ENCODE measurements around the gene FUT8. TPM values are rescaled to one million over a fixed set of nuclear protein-coding genes. Genes with fewer than 3 reads are reported as not detected.

FUT8 gene
- polyA plus RNA-seq, 1 donor = 10.7 TPM

DNA sequence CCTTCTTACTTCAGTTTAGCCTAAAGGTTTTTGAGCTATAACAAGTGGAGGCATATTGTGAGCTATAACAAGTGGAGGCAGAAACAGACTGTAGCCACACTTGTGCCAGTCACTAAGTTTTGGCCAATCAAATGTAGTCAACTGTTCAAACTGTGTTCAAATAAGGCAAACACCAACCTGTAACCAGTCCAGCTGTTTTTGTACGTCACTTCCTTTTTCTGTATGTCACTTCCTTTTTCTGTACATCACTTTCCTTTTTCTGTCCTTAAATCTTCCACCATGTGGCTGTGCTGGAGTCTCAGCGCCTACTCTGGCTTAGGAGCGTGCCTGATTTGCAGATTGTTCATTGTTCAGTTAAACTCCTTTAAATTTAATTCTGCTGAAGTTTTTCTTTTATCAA lies 79.7 kb downstream of the FUT8 start:
- no peak for DNase-seq (ENCODE audit: low read depth)

DNA sequence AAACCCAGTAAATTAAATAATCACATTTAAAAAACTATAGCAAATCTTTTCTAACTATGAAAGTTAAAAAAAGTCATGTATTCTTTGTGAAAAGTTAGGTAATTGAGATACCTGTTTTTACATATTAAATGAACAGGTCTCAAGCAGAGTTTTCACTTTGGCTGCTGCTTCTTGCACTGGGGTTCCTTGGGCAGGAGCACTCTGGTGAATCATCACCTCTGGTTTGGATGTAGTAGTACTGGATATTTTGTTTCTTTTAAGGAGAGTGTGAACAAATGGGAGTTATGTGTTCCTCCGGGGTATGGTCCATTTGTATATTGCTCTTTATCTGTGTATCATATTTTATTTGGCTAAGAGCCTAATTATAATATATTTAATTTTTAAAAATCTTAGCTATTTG lies 82.7 kb downstream of the FUT8 start:
- DNase-seq (ENCODE audit: low read depth) = no peak

DNA sequence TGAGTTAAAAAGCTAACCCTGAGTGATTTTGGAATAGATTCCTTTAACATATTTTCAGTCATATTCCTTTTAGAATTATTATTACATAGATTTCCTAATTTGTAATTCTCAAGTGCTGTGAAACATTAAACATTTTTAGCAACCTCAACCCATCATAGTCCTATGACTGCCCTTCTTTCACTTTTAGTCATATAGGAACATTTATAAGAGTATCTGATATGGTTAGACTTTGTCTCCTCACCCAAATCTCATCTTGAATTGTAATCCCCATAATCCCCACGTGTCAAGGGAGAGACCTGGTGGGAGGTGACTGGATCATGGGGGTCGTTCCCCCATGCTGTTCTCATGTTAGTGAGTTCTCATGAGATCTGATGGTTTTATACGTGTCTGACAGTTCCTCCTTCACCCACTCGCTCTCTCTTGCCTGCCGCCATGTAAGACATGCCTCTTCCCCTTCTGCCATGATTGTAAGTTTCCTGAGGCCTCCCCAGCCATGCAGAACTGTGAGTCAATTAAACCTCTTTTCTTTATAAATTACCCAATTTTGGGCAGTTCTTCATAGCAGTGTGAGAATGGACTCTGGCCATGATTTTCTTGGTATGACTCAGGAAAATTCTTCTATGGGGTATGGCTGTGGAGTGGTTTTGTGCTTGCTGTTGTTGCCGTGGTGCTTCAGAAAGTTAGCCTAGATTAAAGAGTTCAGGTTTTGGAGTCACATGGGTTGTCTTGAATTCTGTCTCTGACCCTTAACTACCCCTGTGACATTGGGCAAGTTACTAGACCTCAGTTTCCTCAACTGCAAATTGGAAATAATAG lies 83.9 kb downstream of the FUT8 start:
- DNase-seq (ENCODE audit: low read depth) = no peak

DNA sequence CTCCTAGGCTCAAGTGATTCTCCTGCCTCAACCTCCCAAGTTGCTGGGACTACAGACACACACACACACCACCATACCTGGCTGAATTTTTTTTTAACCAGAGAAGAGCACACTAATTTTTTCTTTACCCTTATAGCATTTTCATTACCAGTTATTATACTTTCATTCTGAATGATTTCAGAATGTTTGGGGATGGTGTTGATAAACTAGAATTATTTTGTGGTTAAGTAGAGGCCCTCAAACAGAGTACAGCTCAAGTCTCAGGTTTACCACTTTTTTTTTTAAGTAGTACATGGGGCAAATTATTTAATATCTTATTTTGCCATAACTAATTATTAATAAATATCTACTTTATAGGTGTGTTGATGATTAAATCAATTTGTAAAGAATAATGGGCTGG lies 86.6 kb downstream of the FUT8 start:
- DNase-seq (ENCODE audit: low read depth) = no peak

DNA sequence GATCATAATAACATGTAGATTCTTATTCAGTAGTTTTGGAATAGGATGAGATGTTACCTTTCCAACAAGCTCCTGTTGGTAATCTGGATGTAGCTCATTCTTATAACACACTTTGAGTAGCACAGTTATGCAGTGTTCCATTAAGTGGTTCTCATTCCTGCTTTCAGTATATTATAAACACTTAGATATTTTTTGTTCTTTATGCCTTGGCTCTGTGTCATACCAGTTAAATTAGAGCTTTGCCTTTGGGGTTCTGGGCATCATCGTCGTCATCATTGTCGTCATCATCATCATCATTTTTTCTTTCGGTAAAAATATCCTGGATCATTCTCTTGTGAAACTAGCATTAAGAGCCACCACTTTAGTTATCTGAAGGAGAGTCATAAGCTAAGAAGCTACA lies 87.5 kb downstream of the FUT8 start:
- DNase-seq (ENCODE audit: low read depth) = no peak

DNA sequence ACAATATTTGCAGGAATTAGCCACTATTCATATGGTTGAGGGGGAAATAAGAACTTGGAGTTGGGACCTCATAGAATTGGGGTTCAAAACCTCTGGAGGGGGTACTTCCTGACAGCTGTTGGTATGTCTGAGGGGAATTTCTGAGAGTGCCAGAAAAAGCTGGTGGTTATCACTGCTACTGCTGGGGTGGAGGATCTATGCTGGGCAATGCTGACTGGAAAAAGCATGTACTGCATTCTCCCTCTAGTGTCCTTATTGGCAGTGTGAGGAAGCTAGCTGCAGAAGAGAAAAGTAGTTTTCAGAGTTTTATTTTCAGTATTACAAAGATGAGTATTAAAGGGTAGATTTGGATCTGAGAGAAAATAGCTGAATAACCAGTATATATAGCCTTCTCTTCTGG lies 88.8 kb downstream of the FUT8 start:
- DNase-seq (ENCODE audit: low read depth) = no peak

DNA sequence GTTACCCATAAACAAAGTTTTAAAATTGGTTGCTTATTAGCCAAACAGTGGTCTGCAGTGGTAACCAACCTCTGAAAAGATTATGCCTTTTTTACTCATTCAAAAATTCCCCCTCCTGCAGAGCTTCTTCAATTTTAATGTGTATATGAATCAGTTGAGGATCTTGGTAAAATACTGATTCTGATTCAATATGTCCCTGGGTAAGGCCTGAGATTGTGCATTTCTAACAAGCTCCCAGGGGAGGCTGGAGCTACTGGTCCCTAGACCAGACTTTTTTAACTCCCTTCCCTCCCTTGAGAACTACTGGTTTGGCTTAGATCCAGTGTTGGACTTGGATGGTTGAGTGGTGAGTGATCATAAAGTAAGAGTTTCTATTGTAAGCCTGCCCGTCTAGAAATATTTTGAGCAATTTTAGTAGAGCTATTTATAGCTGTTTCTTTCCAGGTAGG lies 90.2 kb downstream of the FUT8 start:
- DNase-seq (ENCODE audit: low read depth) = no peak

DNA sequence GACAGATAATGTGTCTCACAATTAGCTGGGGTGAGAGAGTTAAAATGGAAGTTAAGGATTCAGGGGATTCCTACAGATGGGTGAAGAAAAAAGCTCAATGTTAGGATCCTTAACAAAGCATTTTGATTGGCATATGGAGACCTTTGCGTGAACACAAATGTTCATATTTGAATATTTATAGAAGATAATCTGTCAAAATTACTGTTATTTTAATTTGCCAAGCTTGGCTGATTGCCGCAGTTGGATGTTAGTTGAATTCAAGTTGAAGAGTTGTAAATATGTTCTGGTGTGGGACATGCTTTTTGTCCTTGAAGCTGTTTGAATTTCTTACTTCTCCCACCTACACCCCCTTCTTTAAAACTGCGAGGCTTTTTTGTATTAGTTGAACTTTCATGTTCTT lies 91.2 kb downstream of the FUT8 start:
- DNase-seq (ENCODE audit: low read depth) = no peak

DNA sequence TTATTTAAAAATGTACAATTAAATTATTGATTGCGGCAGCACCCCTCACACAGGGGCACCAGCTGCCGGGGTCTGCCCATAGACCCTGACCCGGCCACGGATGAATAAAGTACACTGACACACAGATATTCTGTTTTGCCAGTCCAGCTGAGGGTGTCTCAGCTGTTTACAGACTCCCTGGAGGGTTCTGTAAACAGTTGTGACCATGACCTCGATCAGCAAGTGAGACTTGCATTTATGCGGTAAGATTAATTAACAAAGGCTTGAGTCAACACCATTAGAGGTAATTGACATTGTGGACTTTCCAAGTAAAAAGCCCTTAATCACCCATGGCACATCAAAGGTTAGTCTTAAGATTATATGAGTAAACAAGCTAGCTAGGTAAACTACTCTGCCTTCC lies 94.3 kb downstream of the FUT8 start:
- no peak for DNase-seq (ENCODE audit: low read depth)

DNA sequence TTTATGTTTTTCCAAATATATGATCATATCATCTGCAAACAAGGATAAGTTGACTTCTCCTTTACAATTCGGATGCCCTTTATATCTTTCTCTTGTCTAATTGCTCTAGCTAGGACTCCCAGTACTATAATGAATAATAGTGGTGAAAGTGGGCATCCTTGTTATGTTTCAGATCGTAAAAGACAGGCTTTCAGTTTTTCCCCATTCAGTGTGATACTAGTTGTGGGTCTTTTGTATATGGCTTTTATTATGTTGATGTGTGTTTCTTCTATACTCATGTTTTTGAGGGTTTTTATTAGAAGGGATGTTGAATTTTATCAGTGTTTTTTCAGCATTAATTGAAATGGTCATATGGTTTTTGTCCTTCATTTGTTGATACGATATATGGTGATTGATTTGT lies 97.3 kb downstream of the FUT8 start:
- DNase-seq (ENCODE audit: low read depth) = no peak

DNA sequence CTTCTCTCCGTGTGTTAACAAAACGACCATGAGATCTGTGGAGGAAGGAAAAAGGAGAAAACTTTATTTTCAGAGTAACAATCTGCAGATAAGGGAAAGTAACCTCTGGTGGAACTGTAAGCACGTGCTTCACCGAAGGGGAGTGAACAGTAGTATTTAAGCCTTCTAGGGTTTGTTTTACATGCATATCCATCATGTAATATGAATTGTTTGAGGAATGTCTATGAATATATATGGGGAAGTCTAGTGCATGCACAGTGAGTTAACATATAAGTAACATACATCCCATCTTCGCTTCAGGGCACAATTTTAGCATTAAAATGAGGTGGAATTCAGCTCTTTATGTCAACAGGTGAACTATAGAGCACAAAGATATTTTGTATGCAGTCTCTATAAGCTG lies 101.1 kb downstream of the FUT8 start:
- DNase-seq (ENCODE audit: low read depth) = no peak

DNA sequence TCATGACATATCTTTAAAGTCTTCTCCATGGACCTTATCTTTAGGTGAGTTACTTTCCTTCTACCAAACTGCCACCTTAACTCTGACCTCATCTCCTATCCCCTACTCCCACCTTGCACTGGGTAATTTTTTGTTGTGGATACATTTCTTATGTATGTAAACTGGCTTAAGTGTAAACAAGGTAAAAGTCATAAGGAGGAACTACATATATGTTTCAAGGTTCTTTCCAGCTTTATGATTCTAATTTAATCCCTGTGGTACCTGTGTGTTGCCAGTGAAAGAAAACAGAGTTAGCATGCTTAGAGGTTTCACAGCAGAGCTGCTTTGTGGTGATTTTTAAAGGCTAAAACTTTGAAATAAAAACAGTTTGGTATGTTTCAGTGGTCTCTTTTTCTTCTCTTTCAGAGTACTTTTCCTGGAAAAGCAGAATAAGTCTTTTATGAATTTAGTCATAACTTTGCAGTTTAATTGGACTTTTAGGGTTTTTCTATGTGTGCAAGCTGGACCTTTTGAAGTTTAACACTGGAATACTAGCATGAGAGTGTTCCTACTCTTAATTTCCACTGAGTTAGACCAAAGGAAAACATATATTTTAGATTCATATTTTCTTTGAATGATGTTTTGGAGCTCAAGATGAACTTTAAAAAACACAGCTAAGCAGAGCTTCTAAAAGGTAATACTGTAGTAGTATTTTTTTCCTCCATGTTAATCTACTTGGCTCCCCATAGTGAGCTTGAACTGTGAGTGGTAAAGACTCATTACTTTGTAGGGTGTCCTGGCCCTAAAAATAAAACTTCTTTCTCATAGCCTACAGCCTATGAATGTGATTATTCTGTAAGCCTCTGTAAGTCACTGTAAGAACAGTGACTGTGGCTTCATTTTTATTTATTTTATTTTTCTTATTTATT lies 105.4 kb downstream of the FUT8 start:
- DNase-seq (ENCODE audit: low read depth) = no peak

DNA sequence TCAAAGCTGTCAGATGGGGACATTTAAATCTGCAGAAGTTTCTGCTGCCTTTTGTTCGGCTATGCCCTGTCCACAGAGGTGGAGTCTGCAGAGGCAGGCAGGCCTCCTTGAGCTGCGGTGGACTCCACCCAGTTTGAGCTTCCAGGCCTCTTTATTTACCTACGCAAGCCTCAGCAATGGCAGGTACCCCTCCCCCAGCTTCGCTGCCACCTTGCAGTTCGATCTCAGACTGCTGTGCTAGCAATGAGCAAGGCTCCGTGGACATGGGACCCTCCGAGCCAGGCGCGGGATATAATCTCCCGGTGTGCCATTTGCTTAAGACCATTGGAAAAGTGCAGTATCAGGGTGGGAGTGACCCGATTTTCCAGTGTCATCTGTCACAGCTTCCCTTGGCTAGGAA lies 115.5 kb downstream of the FUT8 start:
- no peak for DNase-seq (ENCODE audit: low read depth)

DNA sequence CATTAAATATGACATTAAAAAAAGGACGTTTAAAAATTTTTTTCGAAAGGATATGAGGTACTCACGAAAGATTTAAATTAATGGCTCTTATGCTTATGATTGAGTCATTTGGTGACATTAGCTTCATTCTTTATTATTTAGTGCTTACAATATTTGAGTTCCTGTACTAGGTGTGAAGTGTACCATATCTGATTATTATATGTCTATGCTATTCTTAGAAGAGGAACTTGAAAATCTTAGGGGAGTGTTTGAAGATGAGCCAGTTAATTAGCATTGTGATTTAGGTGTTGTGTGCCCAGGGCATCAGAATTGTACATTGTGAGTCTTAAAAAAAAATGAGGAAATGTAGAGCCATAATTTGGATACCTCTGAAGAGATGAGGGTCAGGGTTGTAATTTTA lies 118.6 kb downstream of the FUT8 start:
- no peak for DNase-seq (ENCODE audit: low read depth)

DNA sequence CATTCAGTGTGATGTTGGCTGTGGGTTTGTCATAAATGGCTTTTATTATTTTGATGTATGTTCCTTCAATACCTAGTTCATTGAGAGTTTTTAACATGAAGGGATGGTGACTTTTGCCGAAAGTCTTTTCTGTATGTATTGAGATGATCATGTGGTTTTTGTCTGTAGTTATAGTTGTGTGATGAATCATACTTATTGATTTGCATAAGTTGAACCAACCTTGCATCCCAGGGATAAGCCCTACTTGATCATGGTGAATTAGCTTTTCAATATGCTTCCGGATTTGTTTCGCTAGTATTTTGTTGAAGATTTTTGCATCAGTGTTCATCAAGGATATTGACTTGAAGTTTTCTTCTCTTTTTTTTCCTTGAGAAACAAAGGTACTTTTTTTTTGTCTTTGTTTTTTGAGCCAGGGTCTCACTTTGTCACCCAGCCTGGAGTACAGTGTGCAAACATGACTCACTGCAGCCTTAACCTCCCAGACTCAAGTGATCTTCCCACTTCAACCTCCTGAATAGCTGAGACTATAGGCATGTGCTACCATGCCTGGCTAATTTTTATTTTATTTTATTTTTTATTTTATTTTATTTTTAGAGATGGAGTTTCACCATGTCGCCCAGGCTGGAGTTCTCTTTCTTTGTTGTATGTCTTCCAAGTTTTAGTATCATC lies 121.3 kb downstream of the FUT8 start:
- DNase-seq (ENCODE audit: low read depth) = no peak

DNA sequence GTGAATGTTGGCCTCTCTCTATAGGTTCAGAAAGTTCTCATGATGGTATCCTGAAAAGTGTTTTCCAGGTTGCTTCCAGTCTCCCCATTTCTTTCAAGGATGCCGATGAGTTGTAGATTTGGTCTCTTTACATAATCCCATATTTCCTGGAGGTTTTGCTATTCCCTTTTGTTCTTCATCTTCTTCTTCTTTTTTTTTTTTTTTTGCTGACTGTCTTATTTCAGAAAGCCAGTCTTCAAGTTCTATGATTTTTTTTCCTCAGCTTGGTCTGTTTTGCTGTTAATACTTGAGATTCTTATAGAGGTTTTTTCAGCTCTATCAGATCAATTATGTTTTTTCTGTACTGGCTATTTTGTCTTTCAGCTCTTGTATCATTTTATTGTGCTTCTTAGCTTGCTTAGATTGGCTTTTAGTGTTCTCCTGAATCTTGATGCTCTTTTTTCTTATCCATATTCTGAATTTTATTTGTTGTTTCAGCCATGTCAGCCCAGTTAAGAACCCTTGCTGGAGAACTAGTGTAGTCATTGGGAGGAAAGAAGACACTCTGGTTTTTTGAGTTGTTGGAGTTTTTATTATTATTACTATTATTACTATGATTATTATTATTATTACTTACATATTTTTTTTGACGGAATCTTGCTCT lies 124.4 kb downstream of the FUT8 start:
- DNase-seq (ENCODE audit: low read depth) = no peak

DNA sequence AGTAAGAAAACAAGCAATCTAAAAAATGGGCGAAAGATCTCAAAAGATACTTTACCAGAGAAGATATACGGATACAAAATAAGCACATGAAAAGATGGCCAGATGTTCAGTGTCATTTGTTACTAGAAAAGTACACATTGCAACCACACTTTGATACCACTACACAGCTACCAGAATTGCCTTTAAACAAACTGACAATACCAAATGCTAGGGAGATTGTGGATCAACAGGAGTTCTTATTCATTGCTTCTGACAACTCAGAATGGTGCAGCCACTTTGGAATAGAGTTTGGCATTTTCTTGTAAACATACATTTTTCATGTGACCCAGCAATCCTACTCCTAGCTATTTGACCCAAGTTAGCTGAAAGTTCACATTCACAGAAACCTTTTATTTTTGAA lies 136.3 kb downstream of the FUT8 start:
- DNase-seq (ENCODE audit: low read depth) = no peak

DNA sequence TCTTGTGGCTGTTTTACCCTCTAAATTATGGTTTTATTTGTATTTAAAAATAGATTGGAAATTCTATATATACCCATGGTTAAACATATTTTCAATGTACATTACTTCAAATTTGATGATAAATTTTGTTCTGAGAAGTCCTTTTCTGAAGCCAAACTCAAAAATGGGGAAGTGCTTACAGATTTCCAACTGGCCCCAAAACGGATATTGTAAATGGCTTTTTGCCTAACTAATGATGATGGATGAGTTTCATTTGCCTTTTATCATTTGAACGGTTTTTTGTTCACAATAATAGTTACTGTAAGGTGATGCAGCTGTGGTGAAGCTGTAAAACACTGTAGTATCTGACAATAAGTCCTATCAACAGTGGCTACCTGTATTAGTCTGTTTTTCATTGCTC lies 136.9 kb downstream of the FUT8 start:
- no peak for DNase-seq (ENCODE audit: low read depth)

DNA sequence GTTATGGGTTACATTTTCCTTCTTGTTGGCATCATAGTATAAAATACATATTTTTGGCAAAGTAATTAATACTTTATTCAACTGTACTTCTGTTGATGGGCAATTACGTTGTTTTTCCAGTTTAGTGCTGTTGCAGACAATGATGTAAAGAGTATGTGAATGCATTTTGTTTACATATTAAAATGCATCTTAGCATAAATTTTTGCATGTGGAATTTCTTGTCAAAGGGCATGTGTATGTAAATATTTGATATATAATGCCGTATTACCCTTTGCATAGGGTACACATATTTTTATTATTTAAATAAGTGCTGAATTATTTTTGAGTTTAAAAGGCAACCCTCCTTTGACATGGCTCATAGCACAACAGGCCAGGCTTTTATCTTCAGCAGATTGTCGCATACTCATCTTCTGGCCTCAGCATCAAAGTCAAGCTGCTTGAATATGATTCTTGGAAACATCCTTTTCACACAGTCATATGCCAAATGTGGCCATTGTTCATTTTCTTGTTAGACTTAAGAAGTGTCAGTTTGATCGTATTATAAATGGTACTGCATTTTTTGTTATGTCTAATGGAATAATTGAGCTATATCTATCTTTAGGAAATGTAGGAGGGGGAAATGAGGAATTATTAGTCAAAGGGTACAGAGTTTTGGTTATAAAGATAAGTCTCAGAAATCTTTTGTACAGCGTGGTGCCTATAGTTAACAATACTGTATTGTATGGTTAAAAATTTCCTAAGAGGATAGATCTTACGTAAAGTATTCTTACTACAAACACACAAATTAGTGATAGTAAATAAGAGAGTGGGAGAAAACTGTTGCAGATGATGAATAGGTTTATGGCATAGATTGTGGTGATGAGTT lies 138.5 kb downstream of the FUT8 start:
- no peak for DNase-seq (ENCODE audit: low read depth)

DNA sequence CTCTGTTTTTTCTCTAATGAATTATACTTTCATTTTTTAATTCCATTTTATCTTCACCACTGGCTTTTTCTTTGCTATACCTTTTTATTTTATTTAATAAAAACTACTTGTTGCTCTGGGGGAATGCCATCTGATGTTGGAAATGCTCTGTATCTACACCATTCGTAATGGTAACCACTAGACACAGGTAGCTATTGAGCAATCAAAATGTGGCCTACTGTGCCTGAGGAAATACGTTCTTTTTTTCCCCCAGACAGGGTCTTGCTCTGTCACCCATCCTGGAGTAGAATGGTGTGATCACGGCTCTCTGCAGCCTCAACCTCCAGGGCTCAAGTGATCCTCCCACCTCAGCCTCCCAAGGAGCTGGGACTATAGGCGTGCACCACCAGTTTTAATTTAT lies 140.2 kb downstream of the FUT8 start:
- no peak for DNase-seq (ENCODE audit: low read depth)

DNA sequence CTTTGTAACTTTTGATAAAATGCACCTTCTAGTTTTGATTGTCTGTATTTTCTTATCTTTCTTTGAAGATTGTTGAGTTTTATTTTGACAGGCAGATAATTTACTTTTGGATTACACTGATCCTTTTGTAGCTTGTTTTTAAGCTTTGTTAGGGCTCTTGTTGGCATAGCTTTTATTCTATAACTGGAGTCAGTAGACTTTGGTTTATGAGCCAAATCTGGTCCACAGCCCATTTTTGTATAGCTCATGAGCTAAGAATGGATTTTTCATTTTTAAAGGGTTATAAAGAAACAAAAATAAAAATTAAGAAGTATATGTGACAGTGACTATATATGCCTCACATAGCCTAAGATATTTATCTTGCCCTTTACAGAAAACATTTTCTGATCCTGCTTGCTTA lies 142.3 kb downstream of the FUT8 start:
- DNase-seq (ENCODE audit: low read depth) = no peak

All from forelimb muscle (tissue), 1 donor.